Sigmoid colon (tissue), 4 donors: ENCODE results near the gene UBN1.

Source experiments
- CTCF ChIP-seq, 4 experiments: fragments of 450-650 bp in 3 of 4; fragments of 200-600 bp in 1 of 4; IDR thresholded peaks; one replicate each; pipeline ENCODE4 v1.5.1; 2016 to 2019; ENCODE audit warnings: antibody characterized with exemption in 4 of 4, mild to moderate bottlenecking in 3 of 4, moderate library complexity in 2 of 4
- EP300 ChIP-seq, 4 donors: sonication (generic); formaldehyde crosslinking; IDR thresholded peaks; one replicate each; pipeline ENCODE4 v1.6.1; 2017; ENCODE audit warnings: antibody characterized with exemption in 4 of 4
- POLR2A ChIP-seq, 2 donors: fragments of 450-650 bp; IDR thresholded peaks; one replicate each; pipeline ENCODE4 v1.6.1; 2016; ENCODE audit warnings: antibody characterized with exemption in 2 of 2, mild to moderate bottlenecking in 2 of 2, moderate library complexity in 2 of 2
- POLR2AphosphoS5 ChIP-seq, 4 donors: sonication (generic); formaldehyde crosslinking; IDR thresholded peaks; one replicate each; pipeline ENCODE4 v1.6.1; 2017; ENCODE audit warnings: antibody characterized with exemption in 4 of 4

- TF ChIP-seq CTCF (IDR thresholded peaks at IDR 0.05) (no peak), POLR2AphosphoS5 (IDR thresholded peaks at IDR 0.05) (no peak), EP300 (IDR thresholded peaks at IDR 0.05) (no peak), POLR2A (IDR thresholded peaks at IDR 0.05) (no peak)
Observed at GRCh38 chr16:4892361-4893102, 45.3 kb downstream of the UBN1 start.
